OCI-LY1 (cell line): ENCODE measurements around the gene UMODL1.

ENCODE experiments used
- H2AFZ ChIP-seq: fragments of 200-600 bp; sonication (generic), shearing (Covaris generic); 2 replicates; pipeline ENCODE4 v1.6.0; 2014; ENCODE audit warnings: antibody characterized with exemption, mild to moderate bottlenecking, low read length
- H3F3A ChIP-seq: fragments of 200-600 bp; sonication (generic), shearing (Covaris generic); 2 replicates; pipeline ENCODE4 v1.6.0; 2014; ENCODE audit warnings: mild to moderate bottlenecking, antibody characterized with exemption, low read length, moderate library complexity; ENCODE audit not compliant: insufficient read depth
- H3K27ac ChIP-seq: fragments of 200-600 bp; sonication (generic); 2 replicates; pipeline ENCODE4 v1.5.1; 2014; ENCODE audit warnings: low read length, mixed run types, mild to moderate bottlenecking, low read depth; ENCODE audit not compliant: poor library complexity, severe bottlenecking
- H3K27me3 ChIP-seq: fragments of 200-600 bp; sonication (generic); 2 replicates; pipeline ENCODE4 v1.6.0; 2014; ENCODE audit warnings: antibody characterized with exemption, mild to moderate bottlenecking, low read length, moderate library complexity; ENCODE audit not compliant: insufficient read depth
- H3K36me3 ChIP-seq: fragments of 200-600 bp; sonication (generic); 2 replicates; pipeline ENCODE4 v1.6.1; 2014; ENCODE audit warnings: mild to moderate bottlenecking, antibody characterized with exemption, low read length, moderate library complexity, mixed read lengths; ENCODE audit not compliant: insufficient read depth
- H3K4me1 ChIP-seq: fragments of 200-600 bp; sonication (generic); 2 replicates; pipeline ENCODE4 v1.5.1; 2014; ENCODE audit warnings: mild to moderate bottlenecking, low read length, moderate library complexity; ENCODE audit not compliant: insufficient read depth, severe bottlenecking
- H3K4me2 ChIP-seq: fragments of 200-600 bp; sonication (generic), shearing (Covaris generic); 2 replicates; pipeline ENCODE4 v1.6.1; 2014; ENCODE audit warnings: low read length
- H3K4me3 ChIP-seq: fragments of 200-600 bp; sonication (generic); 2 replicates; pipeline ENCODE4 v1.5.1; 2014; ENCODE audit warnings: low read length, low read depth, mild to moderate bottlenecking, mixed read lengths; ENCODE audit not compliant: poor library complexity, severe bottlenecking
- H3K79me2 ChIP-seq: fragments of 200-600 bp; shearing (Covaris generic); 2 replicates; pipeline ENCODE4 v1.6.1; 2016; ENCODE audit warnings: mixed run types, low read length, mixed read lengths; ENCODE audit not compliant: insufficient read depth
- H3K9ac ChIP-seq: fragments of 200-600 bp; sonication (generic), shearing (Covaris generic); 2 replicates; pipeline ENCODE4 v1.6.1; 2014; ENCODE audit warnings: mild to moderate bottlenecking, low read length, mixed read lengths
- H3K9me2 ChIP-seq: fragments of 200-600 bp; sonication (generic), shearing (Covaris generic); 2 replicates; pipeline ENCODE4 v1.6.1; 2014; ENCODE audit warnings: low read depth, mild to moderate bottlenecking, low read length, mixed read lengths
- H3K9me3 ChIP-seq: fragments of 200-600 bp; shearing (Covaris generic); 2 replicates; pipeline ENCODE4 v1.6.1; 2014; ENCODE audit warnings: low read length, mixed read lengths
- H4K20me1 ChIP-seq: fragments of 200-600 bp; sonication (generic), shearing (Covaris generic); 2 replicates; pipeline ENCODE4 v1.6.0; 2016; ENCODE audit warnings: mild to moderate bottlenecking, low read length; ENCODE audit not compliant: insufficient read depth
- EZH2 ChIP-seq: fragments of 200-600 bp; sonication (generic), shearing (Covaris generic); IDR thresholded peaks from 2 replicates; pipeline ENCODE4 v1.8.0; 2017; ENCODE audit warnings: borderline replicate concordance, mixed run types, mild to moderate bottlenecking, antibody characterized with exemption, low read length, moderate library complexity, mixed read lengths
- TF ChIP-seq, protein P1 (sequence below): fragments of 200-600 bp; sonication (generic), shearing (Covaris generic); IDR thresholded peaks from 2 replicates; pipeline ENCODE4 v1.5.1; 2017; ENCODE audit warnings: mild to moderate bottlenecking, antibody characterized with exemption, low read length, moderate library complexity, mixed read lengths

UMODL1 gene

DNA sequence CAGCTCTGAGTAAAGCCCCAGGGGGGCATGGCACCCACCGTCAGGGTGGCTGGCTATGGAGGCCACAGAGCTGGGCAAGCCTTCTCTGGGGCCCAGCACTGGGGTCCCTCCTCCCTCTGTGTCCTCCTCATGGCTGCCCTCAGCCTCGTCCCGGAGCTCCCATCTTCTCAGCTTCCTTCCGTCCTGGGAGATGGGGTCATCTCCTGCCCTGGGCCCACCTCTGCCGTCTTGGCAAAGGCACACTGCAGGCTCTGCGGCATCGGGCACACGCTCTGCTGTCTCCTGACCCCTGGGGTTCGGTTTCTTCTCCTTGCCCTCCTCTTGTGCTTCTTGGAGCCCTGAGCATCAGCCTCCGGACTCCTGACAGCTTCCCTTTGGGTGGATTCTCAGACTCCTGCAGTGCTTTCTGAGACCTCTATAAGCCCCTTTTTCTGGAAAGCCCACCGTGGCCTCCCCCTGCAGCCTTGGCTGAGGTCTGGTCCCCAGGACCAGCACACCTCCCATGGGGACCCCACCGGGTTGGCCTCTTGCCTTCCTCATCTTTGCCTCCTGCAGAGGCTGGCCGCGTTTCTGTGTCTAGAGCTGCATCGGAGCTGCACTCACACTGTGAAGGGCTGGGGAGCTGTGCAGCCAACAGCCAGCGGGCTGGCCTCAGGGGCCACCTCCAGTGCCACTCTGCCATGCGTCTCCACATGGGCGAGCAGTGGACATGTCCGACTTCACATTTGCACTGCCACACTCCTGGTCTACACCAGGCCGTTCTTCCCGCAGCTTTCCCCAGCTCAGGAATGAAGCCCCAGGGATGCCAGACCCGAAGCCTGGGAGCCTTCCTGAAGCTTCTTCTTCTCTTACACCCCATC, 11.6 kb downstream of the UMODL1 start:
- Histone ChIP-seq H4K20me1 (no peaks in the 10 kb centered on the region), H3K27ac (no peak overlapping the region)

GRCh38 chr21:42083361-42083690, 12.2 kb downstream of the UMODL1 start:
- Histone ChIP-seq H3K27me3 (no peaks in the 10 kb centered on the region; the same call in 1 of the 2 replicates), H2AFZ (no peak overlapping the region), H3K36me3 (no peaks in the 10 kb centered on the region), H4K20me1 (no peaks in the 10 kb centered on the region), H3K4me1 (peaks cover 80% of the 10 kb centered on the region), H3K4me3 (no peak overlapping the region), H3K9ac (no peak overlapping the region), H3K9me2 (no peaks in the 10 kb centered on the region), H3K27ac (no peak overlapping the region), H3K79me2 (no peaks in the 10 kb centered on the region), H3F3A (no peaks in the 10 kb centered on the region), H3K9me3 (no peaks in the 10 kb centered on the region), H3K4me2 (no peak overlapping the region)
- TF ChIP-seq, protein P1, sequence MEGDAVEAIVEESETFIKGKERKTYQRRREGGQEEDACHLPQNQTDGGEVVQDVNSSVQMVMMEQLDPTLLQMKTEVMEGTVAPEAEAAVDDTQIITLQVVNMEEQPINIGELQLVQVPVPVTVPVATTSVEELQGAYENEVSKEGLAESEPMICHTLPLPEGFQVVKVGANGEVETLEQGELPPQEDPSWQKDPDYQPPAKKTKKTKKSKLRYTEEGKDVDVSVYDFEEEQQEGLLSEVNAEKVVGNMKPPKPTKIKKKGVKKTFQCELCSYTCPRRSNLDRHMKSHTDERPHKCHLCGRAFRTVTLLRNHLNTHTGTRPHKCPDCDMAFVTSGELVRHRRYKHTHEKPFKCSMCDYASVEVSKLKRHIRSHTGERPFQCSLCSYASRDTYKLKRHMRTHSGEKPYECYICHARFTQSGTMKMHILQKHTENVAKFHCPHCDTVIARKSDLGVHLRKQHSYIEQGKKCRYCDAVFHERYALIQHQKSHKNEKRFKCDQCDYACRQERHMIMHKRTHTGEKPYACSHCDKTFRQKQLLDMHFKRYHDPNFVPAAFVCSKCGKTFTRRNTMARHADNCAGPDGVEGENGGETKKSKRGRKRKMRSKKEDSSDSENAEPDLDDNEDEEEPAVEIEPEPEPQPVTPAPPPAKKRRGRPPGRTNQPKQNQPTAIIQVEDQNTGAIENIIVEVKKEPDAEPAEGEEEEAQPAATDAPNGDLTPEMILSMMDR, result no peak
- TF ChIP-seq EZH2, result no peak

More for the DNA sequence above, 11.6 kb downstream of the UMODL1 start:
- Histone ChIP-seq H3K9me2 (no peaks in the 10 kb centered on the region), H3K9me3 (no peaks in the 10 kb centered on the region), H3K4me2 (no peak overlapping the region), H3K36me3 (no peaks in the 10 kb centered on the region), H3K9ac (no peak overlapping the region), H2AFZ (no peak overlapping the region), H3K4me1 (peaks cover 78% of the 10 kb centered on the region), H3K79me2 (no peaks in the 10 kb centered on the region), H3K27me3 (no peaks in the 10 kb centered on the region; the same call in 1 of the 2 replicates), H3K4me3 (no peak overlapping the region), H3F3A (no peaks in the 10 kb centered on the region)
- TF ChIP-seq EZH2, result no peak
- TF ChIP-seq, protein P1, result no peak

- no peak overlapping the region for H3K27ac ChIP-seq
- no peak overlapping the region for H3K4me2 ChIP-seq
- no peak overlapping the region for H3K4me3 ChIP-seq
- H3K9me3 ChIP-seq, result no peaks in the 10 kb centered on the region
- no peaks in the 10 kb centered on the region for H3K9me2 ChIP-seq
- no peaks in the 10 kb centered on the region for H3K79me2 ChIP-seq
- no peaks in the 10 kb centered on the region for H3K36me3 ChIP-seq
- no peak for TF ChIP-seq EZH2
- TF ChIP-seq, protein P1, result no peak
- no peak overlapping the region for H2AFZ ChIP-seq
- no peaks in the 10 kb centered on the region; the same call in 1 of the 2 replicates for H3K27me3 ChIP-seq
- H4K20me1 ChIP-seq, result no peaks in the 10 kb centered on the region
- H3K4me1 ChIP-seq, result peaks cover 79% of the 10 kb centered on the region
- H3F3A ChIP-seq, result no peaks in the 10 kb centered on the region
- H3K9ac ChIP-seq, result no peak overlapping the region
Observed at GRCh38 chr21:42084079-42084478, 13.0 kb downstream of the UMODL1 start.
